Suppressor macrophage (primary cell): Measurements from ENCODE around the gene DNAJC11.

Source experiments
- DNase-seq, 4 experiments: peaks; one replicate each; pipeline ENCODE4 v3.0.0-alpha.2; 2020 to 2022

DNAJC11 gene

GRCh38 chr1:6597777-6598131 lies 103.9 kb downstream of the DNAJC11 start:
- DNase-seq: no peak

- DNase-seq: no peak
Observed at GRCh38 chr1:6596886-6597776, 104.5 kb downstream of the DNAJC11 start.

GRCh38 chr1:6596351-6596750 lies 105.3 kb downstream of the DNAJC11 start:
- DNase-seq: no peak

GRCh38 chr1:6594977-6595740 lies 106.5 kb downstream of the DNAJC11 start:
- no peak for DNase-seq

GRCh38 chr1:6593810-6594209 lies 107.8 kb downstream of the DNAJC11 start:
- no peak for DNase-seq

GRCh38 chr1:6592865-6593593 lies 108.6 kb downstream of the DNAJC11 start:
- DNase-seq: no peak

- DNase-seq: no peak
Observed at GRCh38 chr1:6592441-6592840, 109.2 kb downstream of the DNAJC11 start.

GRCh38 chr1:6591644-6592043 lies 110.0 kb downstream of the DNAJC11 start:
- no peak for DNase-seq

- DNase-seq: peak; percentile 63 to 81 (median 75)
Observed at GRCh38 chr1:6591222-6591621, 110.4 kb downstream of the DNAJC11 start.

- no peak for DNase-seq
Observed at GRCh38 chr1:6590046-6590445, 111.6 kb downstream of the DNAJC11 start.

- peak; percentile 77 to 91 (median 90) for DNase-seq
Observed at GRCh38 chr1:6588893-6589520, 112.6 kb downstream of the DNAJC11 start.

- no peak for DNase-seq
Observed at GRCh38 chr1:6588128-6588892, 113.3 kb downstream of the DNAJC11 start.

GRCh38 chr1:6587261-6588005 lies 114.2 kb downstream of the DNAJC11 start:
- DNase-seq: no peak

- DNase-seq: no peak
Observed at GRCh38 chr1:6586404-6586816, 115.2 kb downstream of the DNAJC11 start.

- DNase-seq: no peak
Observed at GRCh38 chr1:6585841-6586240, 115.8 kb downstream of the DNAJC11 start.

GRCh38 chr1:6585081-6585722 lies 116.4 kb downstream of the DNAJC11 start:
- DNase-seq: no peak
